Panc1 (cell line): ENCODE data around the gene OR4F15. TPM values are rescaled to one million over a fixed set of nuclear protein-coding genes. Genes with fewer than 3 reads are reported as not detected.

Experiments used
- ATAC-seq: fragments of 200-7000 bp; cut with Tn5 transposase; 2 replicates; pipeline ENCODE4 v1.9.1; 2020; ENCODE audit warnings: mild to moderate bottlenecking, moderate library complexity
- BruUV-seq: library from RNA; stranded (reverse); fragments of 400-500 nt; replicated peaks from 2 replicates; lab custom pipeline; 2021; lab: Mats Ljungman, UMichigan
- CTCF ChIA-PET: fragments of 300-600 bp; sonication (Branson Sonifier 250); formaldehyde crosslinking; loops from one replicate; lab custom pipeline; 2022; ENCODE audit warnings: antibody characterized with exemption; lab: Charles Lee
- POLR2A ChIA-PET: fragments of 300-600 bp; sonication (Branson Sonifier 250); formaldehyde crosslinking; loops from one replicate; lab custom pipeline; 2022; ENCODE audit warnings: antibody characterized with exemption; lab: Charles Lee
- DNase-seq: peaks from one replicate; pipeline ENCODE4 v3.0.0-alpha.2; 2010; ENCODE audit warnings: low read depth, low spot score
- H3K27ac ChIP-seq: 2 replicates; pipeline ENCODE4 v1.5.1; 2011; ENCODE audit warnings: mild to moderate bottlenecking, low read length, inconsistent platforms
- H3K27me3 ChIP-seq: fragments of 200-500 bp; sonication (Bioruptor generic); 2 replicates; pipeline ENCODE4 v1.6.0; 2014; ENCODE audit warnings: low read length, inconsistent platforms; ENCODE audit not compliant: control insufficient read depth, insufficient read depth
- H3K36me3 ChIP-seq: fragments of 200-500 bp; sonication (Bioruptor generic); 2 replicates; pipeline ENCODE4 v1.5.1; 2014; ENCODE audit warnings: inconsistent platforms, mild to moderate bottlenecking, low read length, moderate library complexity; ENCODE audit not compliant: control insufficient read depth, insufficient read depth
- H3K4me1 ChIP-seq: 2 replicates; pipeline ENCODE4 v1.5.1; 2011; ENCODE audit warnings: inconsistent platforms, mild to moderate bottlenecking, low read length, moderate library complexity; ENCODE audit not compliant: control insufficient read depth, insufficient read depth
- H3K4me3 ChIP-seq, 2 experiments: 2 replicates each; pipeline ENCODE4 v1.5.1; 2011 to 2012; ENCODE audit warnings: low read depth in 2 of 2, low read length in 2 of 2, mild to moderate bottlenecking in 2 of 2, inconsistent platforms in 1 of 2, moderate library complexity in 1 of 2
- H3K9me3 ChIP-seq: fragments of 200-500 bp; sonication (Bioruptor generic); 2 replicates; pipeline ENCODE4 v1.5.1; 2014; ENCODE audit warnings: low read depth, mild to moderate bottlenecking, inconsistent platforms, low read length, moderate library complexity; ENCODE audit not compliant: control insufficient read depth, insufficient read depth
- POLR2AphosphoS5 ChIP-seq: IDR thresholded peaks from 2 replicates; pipeline ENCODE4 v1.6.1; 2012; ENCODE audit warnings: mild to moderate bottlenecking, low read depth, low read length, moderate library complexity
- REST ChIP-seq, 2 experiments: IDR thresholded peaks; 2 replicates each; pipeline ENCODE4 v1.6.1; 2011 to 2012; ENCODE audit warnings: low read depth in 2 of 2, control low read depth in 1 of 2, low read length in 1 of 2, mild to moderate bottlenecking in 1 of 2, moderate library complexity in 1 of 2; ENCODE audit not compliant: insufficient read depth in 1 of 2
- SIN3A ChIP-seq: IDR thresholded peaks from 2 replicates; pipeline ENCODE4 v1.6.1; 2012; ENCODE audit warnings: low read depth, mild to moderate bottlenecking, low read length, moderate library complexity, borderline replicate concordance; ENCODE audit not compliant: insufficient read depth
- TCF7L2 ChIP-seq: IDR thresholded peaks from 2 replicates; pipeline ENCODE4 v1.6.1; 2011; ENCODE audit warnings: mild to moderate bottlenecking, low read depth, low read length, inconsistent platforms
- in situ Hi-C: cut with HindIII; loops from 2 replicates; pipeline ENCODE4 v1.10.0; 2016; ENCODE audit warnings: low sequenced_read_pairs, low pct_unique_long_range_greater_than_20kb
- intact Hi-C: fragments of 100-400 bp; cut with micrococcal nuclease; formaldehyde crosslinking; loops from one replicate; pipeline ENCODE4 v1.10.0; 2022; ENCODE audit not compliant: unreplicated experiment
- total RNA-seq: library from RNA; stranded (reverse); gene quantifications from one replicate; pipeline ENCODE4 v1.2.1, GENCODE V29; 2021; ENCODE audit not compliant: unreplicated experiment
- TF ChIP-seq, protein P1 (sequence below): fragments of 450-650 bp; IDR thresholded peaks from 2 replicates; pipeline ENCODE4 v1.5.1; 2017; ENCODE audit warnings: mild to moderate bottlenecking

OR4F15 gene
- total RNA-seq, 1 experiment from 2014 or later: not detected

- no peak overlapping the region for H3K4me3 ChIP-seq
- ChIA-PET POLR2A (interaction anchor here (0.6 kb wide), 1 partner anchor 45 kb away, joined by 3 read pairs; no protein-coding TSS in a partner anchor), CTCF (interaction anchor here (1.0 kb wide), 1 partner anchor 14 kb away, joined by 4 read pairs; no protein-coding TSS in a partner anchor)
- H3K9me3 ChIP-seq: no peaks in the 10 kb centered on the region
- intact Hi-C loops (no loop called here), in situ Hi-C loops (no loop called here)
- no peak for TF ChIP-seq SIN3A
- no peak for TF ChIP-seq TCF7L2
- TF ChIP-seq REST (IDR thresholded peaks at IDR 0.05; ENCODE audit: insufficient read depth in 1 of 2, low read depth in 2 of 2, low read length in 1 of 2): no peak
- TF ChIP-seq, protein P1, sequence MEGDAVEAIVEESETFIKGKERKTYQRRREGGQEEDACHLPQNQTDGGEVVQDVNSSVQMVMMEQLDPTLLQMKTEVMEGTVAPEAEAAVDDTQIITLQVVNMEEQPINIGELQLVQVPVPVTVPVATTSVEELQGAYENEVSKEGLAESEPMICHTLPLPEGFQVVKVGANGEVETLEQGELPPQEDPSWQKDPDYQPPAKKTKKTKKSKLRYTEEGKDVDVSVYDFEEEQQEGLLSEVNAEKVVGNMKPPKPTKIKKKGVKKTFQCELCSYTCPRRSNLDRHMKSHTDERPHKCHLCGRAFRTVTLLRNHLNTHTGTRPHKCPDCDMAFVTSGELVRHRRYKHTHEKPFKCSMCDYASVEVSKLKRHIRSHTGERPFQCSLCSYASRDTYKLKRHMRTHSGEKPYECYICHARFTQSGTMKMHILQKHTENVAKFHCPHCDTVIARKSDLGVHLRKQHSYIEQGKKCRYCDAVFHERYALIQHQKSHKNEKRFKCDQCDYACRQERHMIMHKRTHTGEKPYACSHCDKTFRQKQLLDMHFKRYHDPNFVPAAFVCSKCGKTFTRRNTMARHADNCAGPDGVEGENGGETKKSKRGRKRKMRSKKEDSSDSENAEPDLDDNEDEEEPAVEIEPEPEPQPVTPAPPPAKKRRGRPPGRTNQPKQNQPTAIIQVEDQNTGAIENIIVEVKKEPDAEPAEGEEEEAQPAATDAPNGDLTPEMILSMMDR: no peak
- no peak for TF ChIP-seq POLR2AphosphoS5
- no peak for ATAC-seq
- H3K4me1 ChIP-seq: no peaks in the 10 kb centered on the region
- H3K27ac ChIP-seq: no peak overlapping the region
- no peaks in the 10 kb centered on the region for H3K36me3 ChIP-seq
- BruUV-seq: no TSS peak
- DNase-seq: no peak
- H3K27me3 ChIP-seq: peaks cover 14% of the 10 kb centered on the region
Observed at GRCh38 chr15:101813803-101814534, 2.0 kb downstream of the OR4F15 start.

DNA sequence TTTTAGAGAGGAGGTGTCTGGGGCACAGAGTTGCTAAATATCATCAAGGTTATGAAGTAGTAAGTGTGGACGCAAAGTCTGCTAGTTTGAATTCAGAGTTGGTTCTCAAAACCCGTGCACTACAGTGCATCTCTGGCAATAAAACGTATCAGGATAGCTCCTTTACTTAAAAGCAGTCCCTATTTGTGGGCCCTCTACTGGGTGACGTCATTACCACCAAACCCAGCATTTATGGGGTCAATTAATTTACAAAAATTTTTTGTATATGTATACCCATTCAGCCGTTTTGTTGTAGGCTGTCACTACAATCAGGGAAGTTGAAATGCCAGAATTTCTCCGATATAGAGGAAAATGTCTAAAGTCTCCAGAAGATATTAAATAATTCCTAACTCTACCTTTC lies 8.8 kb downstream of the OR4F15 start:
- ChIA-PET POLR2A (no interaction called here), CTCF (no interaction called here)
- Histone ChIP-seq H3K27me3 (peaks cover 10% of the 10 kb centered on the region), H3K9me3 (no peaks in the 10 kb centered on the region), H3K36me3 (no peaks in the 10 kb centered on the region), H3K4me1 (no peaks in the 10 kb centered on the region), H3K27ac (no peak overlapping the region), H3K4me3 (no peak overlapping the region)
- intact Hi-C loops (no loop called here), in situ Hi-C loops (no loop called here)
- no peak for ATAC-seq
- no TSS peak for BruUV-seq
- no peak for TF ChIP-seq POLR2AphosphoS5
- no peak for TF ChIP-seq TCF7L2
- TF ChIP-seq SIN3A: no peak
- TF ChIP-seq REST (IDR thresholded peaks at IDR 0.05; ENCODE audit: insufficient read depth in 1 of 2, low read depth in 2 of 2, low read length in 1 of 2): no peak
- TF ChIP-seq, protein P1: no peak
- no peak for DNase-seq
